Thoracic aorta (tissue), 2 donors: ENCODE measurements around the gene KRTAP2-1. TPM values are rescaled to one million over a fixed set of nuclear protein-coding genes. Genes with fewer than 3 reads are reported as not detected.
"Not testable (repeated sequence)": the region's sequence is repeated elsewhere in the genome, so short reads cannot be mapped to it uniquely, and the experiment has no call there.

ENCODE experiments used
- ATAC-seq: fragments of 150-250 bp; one replicate; pipeline ENCODE4 v1.8.0; 2017; ENCODE audit warnings: low read depth; ENCODE audit not compliant: insufficient number of reproducible peaks, low FRiP score
- DNase-seq: peaks from one replicate; pipeline ENCODE4 v3.0.0-alpha.2; 2020; ENCODE audit warnings: low spot score
- H3K27ac ChIP-seq, 2 donors: fragments of 200-600 bp; sonication (generic); 1 replicate in 1 of 2; 2 replicates in 1 of 2; pipeline ENCODE4 v1.5.1; 2016; ENCODE audit warnings: mild to moderate bottlenecking in 2 of 2, moderate library complexity in 2 of 2
- H3K27me3 ChIP-seq: fragments of 200-600 bp; sonication (generic); replicated peaks from 2 replicates; pipeline ENCODE4 v1.6.0; 2016; ENCODE audit warnings: mild to moderate bottlenecking; ENCODE audit not compliant: insufficient read depth
- H3K36me3 ChIP-seq: fragments of 200-600 bp; sonication (generic); one replicate; pipeline ENCODE4 v1.5.1; 2016
- H3K4me1 ChIP-seq, 2 donors: fragments of 200-600 bp; sonication (generic); 1 replicate in 1 of 2; 2 replicates in 1 of 2; pipeline versions ENCODE4 v1.5.1 to v1.6.0; 2016; ENCODE audit warnings: low read depth in 2 of 2, mild to moderate bottlenecking in 1 of 2; ENCODE audit not compliant: control insufficient read depth in 1 of 2
- H3K4me3 ChIP-seq: fragments of 200-600 bp; sonication (generic); 2 replicates; pipeline ENCODE4 v1.5.1; 2016; ENCODE audit warnings: mild to moderate bottlenecking
- H3K9me3 ChIP-seq: fragments of 200-600 bp; sonication (generic); 2 replicates; pipeline ENCODE4 v1.5.1; 2016
- total RNA-seq, 2 donors: library from RNA; depleted of rRNA; stranded (reverse); fragments of >200 nt; gene quantifications; one replicate each; pipeline versions ENCODE4 v1.1.0 to v1.2.3, GENCODE V29; 2016
- TF ChIP-seq, protein P1 (sequence below): fragments of 200-600 bp; sonication (generic); IDR thresholded peaks from one replicate; pipeline ENCODE4 v1.5.1; 2019; ENCODE audit warnings: antibody characterized with exemption

KRTAP2-1 gene
- total RNA-seq, 2 donors from 2014 or later, result not detected

DNA sequence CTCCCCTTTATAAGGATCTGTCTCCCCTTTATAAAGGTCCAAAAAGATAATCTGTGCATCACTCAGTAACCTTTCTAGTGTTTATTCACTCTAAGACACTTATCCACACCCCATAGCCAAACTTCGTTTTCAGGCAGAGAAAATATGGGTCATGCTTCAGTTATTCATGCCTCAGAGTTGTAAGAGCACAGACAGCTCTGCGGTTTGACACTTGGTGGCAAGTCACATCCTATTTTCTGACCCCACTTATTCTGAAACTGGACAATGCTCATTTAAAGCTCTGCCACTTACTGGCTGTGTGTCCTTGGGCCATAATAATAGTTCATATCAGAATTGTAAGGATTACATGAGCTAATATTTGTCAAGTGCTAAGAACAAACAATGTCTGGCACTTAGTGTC lies 2.0 kb upstream of the KRTAP2-1 start:
- ATAC-seq, result no peak
- TF ChIP-seq, protein P1, sequence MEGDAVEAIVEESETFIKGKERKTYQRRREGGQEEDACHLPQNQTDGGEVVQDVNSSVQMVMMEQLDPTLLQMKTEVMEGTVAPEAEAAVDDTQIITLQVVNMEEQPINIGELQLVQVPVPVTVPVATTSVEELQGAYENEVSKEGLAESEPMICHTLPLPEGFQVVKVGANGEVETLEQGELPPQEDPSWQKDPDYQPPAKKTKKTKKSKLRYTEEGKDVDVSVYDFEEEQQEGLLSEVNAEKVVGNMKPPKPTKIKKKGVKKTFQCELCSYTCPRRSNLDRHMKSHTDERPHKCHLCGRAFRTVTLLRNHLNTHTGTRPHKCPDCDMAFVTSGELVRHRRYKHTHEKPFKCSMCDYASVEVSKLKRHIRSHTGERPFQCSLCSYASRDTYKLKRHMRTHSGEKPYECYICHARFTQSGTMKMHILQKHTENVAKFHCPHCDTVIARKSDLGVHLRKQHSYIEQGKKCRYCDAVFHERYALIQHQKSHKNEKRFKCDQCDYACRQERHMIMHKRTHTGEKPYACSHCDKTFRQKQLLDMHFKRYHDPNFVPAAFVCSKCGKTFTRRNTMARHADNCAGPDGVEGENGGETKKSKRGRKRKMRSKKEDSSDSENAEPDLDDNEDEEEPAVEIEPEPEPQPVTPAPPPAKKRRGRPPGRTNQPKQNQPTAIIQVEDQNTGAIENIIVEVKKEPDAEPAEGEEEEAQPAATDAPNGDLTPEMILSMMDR, result no peak

GRCh38 chr17:41048441-41048840 lies 1.3 kb upstream of the KRTAP2-1 start:
- TF ChIP-seq, protein P1, result no peak
- Histone ChIP-seq H3K9me3 (no peaks in the 10 kb centered on the region), H3K27ac (no peak overlapping the region), H3K27me3 (no peaks in the 10 kb centered on the region), H3K36me3 (no peaks in the 10 kb centered on the region), H3K4me3 (no peak overlapping the region), H3K4me1 (no peaks in the 10 kb centered on the region)
- ATAC-seq (no peak), DNase-seq (no peak)

More for the DNA sequence above, 2.0 kb upstream of the KRTAP2-1 start:
- DNase-seq, result no peak
- no peak overlapping the region for H3K27ac ChIP-seq
- H3K27me3 ChIP-seq, result no peaks in the 10 kb centered on the region
- H3K36me3 ChIP-seq, result no peaks in the 10 kb centered on the region
- H3K4me3 ChIP-seq, result no peak overlapping the region
- H3K9me3 ChIP-seq, result no peaks in the 10 kb centered on the region
- H3K4me1 ChIP-seq, result no peaks in the 10 kb centered on the region

DNA sequence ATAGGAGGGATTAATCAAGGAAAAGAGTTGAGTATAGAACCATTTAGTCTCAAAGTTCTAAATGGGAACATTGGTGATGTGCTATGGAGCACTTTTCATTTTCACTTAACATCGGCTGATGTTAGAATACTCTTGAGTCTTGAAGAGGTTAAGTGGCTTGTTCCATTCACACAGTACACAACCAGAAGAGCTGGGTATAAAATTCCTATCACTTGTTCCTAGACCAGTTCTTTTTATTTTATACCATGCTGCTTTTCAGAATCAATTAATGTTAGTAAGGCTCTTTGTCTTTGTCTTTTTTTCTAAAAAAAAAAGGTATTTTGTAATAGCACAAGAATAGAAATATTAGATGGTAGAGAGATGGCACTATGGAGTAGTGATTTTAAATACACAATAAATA lies 4.2 kb downstream of the KRTAP2-1 start:
- DNase-seq (no peak), ATAC-seq (no peak)
- Histone ChIP-seq H3K36me3 (no peaks in the 10 kb centered on the region), H3K27ac (no peak overlapping the region), H3K9me3 (no peaks in the 10 kb centered on the region), H3K4me3 (no peak overlapping the region), H3K27me3 (no peaks in the 10 kb centered on the region), H3K4me1 (peaks cover 0 to 8% of the 10 kb centered on the region in 2 donors)
- TF ChIP-seq, protein P1, result no peak

DNA sequence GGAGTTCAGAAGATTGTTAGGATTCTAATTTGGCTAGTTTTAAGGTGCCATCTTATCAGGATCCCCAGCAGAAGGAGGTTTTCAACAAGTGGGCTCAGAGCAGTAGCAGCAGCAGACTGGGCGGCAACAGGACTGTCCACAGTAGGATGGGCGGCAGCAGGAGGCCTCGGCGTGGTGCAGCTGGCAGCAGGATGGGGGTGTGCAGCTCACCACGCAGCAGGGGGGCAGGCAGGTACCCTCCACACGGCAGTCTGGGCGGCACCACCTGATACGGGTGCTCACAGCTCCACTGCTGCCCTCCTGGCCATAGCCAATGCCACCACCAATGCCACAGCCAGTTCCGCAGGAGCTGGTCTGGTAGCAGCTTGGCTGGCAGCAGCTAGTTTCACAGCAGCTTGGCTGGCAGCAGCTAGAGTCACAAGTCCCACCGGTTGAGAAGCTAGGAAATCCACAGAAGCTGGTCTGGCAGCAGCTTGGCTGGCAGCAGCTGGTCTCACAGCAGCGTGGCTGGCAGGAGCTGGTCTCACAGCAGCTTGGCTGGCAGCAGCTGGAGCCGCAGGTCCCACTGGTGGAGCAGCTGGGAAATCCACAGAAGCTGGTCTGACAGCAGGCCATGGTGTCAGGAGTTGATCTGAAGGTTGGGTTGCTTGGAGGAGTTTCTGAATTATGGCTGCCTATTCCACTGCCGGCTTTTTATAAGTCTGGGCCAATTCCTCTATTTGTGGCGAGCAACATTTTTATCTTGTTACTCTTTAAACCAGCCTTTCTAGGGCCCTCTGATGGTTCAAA lies 6.1 kb downstream of the KRTAP2-1 start, which contains the start of gene KRTAP1-1:
KRTAP1-1 (minus strand) TSS at position 668 of the 789 bp plus-strand sequence; CDS start at position 615, 53 bp downstream.
- TF ChIP-seq, protein P1, result peak; percentile 8
- not testable (repeated sequence) for H3K36me3 ChIP-seq, H3K27ac ChIP-seq, DNase-seq, H3K4me1 ChIP-seq, ATAC-seq, H3K27me3 ChIP-seq, H3K9me3 ChIP-seq, H3K4me3 ChIP-seq

DNA sequence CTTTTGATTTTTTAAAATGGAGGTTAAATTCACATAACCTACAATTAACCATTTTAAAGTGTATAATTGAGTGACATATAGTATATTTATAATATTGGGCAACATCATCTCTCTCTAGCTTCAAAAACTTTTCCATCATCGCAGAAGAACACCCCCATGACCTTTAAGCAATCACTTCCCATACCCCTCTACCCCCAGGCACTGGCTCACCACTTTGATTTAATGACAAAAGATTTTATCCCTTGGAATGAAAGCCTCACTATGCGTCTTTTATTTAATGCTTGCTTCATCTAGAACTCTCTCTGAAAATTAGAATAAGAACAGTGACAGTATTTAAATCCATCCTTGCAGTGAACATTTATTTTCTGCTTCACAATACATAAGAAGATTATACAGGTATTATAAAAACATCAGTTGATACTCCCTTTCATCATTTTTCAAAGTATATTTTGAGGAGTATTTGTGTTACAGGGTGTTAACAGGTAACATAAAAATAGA lies 9.2 kb downstream of the KRTAP2-1 start:
- no peak for ATAC-seq

DNA sequence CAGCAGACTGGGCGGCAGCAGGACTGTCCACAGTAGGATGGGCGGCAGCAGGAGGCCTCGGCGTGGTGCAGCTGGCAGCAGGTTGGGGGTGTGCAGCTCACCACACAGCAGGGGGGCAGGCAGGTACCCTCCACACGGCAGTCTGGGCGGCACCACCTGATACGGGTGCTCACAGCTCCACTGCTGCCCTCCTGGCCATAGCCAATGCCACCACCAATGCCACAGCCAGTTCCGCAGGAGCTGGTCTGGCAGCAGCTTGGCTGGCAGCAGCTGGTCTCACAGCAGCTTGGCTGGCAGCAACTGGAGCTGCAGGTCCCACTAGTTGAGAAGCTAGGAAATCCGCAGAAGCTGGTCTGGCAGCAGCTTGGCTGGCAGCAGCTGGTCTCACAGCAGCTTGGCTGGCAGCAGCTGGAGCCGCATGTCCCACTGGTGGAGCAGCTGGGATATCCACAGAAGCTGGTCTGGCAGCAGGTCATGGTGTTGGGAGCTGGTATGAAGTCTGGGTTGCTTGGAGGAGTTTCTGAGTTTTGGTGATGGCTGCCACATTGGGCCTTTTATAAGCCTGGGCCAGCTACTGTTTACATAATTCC lies 12.7 kb downstream of the KRTAP2-1 start, which contains the start of gene KRTAP1-3:
KRTAP1-3 (minus strand) TSS at position 529 of the 590 bp plus-strand sequence; CDS start at position 476, 53 bp downstream.
- not testable (repeated sequence) for H3K27ac ChIP-seq, DNase-seq, H3K4me1 ChIP-seq, H3K36me3 ChIP-seq, ATAC-seq, H3K9me3 ChIP-seq, H3K27me3 ChIP-seq, H3K4me3 ChIP-seq

More for the DNA sequence above, 9.2 kb downstream of the KRTAP2-1 start:
- Histone ChIP-seq H3K36me3 (no peaks in the 10 kb centered on the region), H3K4me3 (no peak overlapping the region), H3K27me3 (no peaks in the 10 kb centered on the region), H3K9me3 (no peaks in the 10 kb centered on the region), H3K4me1 (peaks cover 0 to 8% of the 10 kb centered on the region in 2 donors), H3K27ac (no peak overlapping the region)
- TF ChIP-seq, protein P1, result no peak
- no peak for DNase-seq
